GM12891 (cell line): ENCODE measurements around the gene RBM19.

Experiments used
- POLR2A ChIP-seq: IDR thresholded peaks from 2 replicates; pipeline ENCODE4 v1.6.1; 2011; ENCODE audit warnings: low read depth, low read length, control low read depth
- POLR2AphosphoS5 ChIP-seq: IDR thresholded peaks from 2 replicates; pipeline ENCODE4 v1.6.1; 2011; ENCODE audit warnings: low read depth, low read length, control low read depth
- POU2F2 ChIP-seq: IDR thresholded peaks from 2 replicates; pipeline ENCODE4 v1.6.1; 2011; ENCODE audit warnings: low read depth, mild to moderate bottlenecking, control low read depth, low read length, moderate library complexity
- TAF1 ChIP-seq: IDR thresholded peaks from 2 replicates; pipeline ENCODE4 v1.6.1; 2011; ENCODE audit warnings: low read depth, low read length, control low read depth

DNA sequence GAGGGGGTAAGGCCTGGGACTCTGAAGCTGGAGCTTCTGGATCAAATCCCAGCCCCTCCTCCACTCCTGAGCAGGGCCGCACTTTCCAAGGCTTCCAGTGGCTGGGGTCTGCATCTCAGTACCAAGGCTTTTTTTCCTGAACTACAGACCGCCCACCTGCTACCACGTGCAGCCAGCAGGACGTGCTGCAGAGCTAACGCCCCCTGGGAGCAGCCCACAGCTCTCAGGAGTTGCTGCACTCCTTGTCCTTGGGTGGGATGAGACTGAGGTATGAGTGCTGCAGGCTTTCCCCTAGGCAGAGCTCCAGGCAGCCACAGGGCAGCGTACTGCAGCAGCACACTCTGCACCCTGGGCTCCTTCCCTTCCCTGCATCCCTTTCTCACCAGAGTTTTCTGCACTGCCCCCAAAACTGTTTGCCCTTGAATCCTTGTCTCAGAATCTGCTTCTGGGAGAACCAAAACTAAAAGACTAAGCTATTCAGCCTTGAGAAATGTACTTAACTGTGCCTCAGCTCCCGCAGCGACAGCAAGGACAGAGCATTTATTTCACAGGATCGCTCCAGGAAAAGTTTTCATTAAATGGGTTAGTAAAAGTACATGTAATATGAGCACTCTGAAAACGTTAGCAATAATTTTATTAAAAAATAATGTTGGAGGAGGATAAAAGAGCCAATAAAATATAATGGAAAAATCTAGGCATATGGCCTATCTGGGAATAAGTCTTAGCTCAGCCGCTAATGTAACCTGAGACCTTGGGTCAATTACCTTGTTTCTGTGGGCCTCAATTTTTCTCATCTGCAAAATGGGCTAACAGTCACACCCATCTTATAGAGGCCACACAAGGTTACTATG lies 25.5 kb downstream of the RBM19 start:
- TF ChIP-seq POLR2A (no peak), POLR2AphosphoS5 (no peak), TAF1 (no peak), POU2F2 (no peak)
